ENCODE measurements around the gene PHF5A. TPM values are rescaled to one million over a fixed set of nuclear protein-coding genes. Genes with fewer than 3 reads are reported as not detected.
A peak's percentile ranks its signal among the peaks of the same experiment; 100 is the strongest.

The PHF5A gene
- total and polyA plus RNA-seq, 4 donors: 28.9 to 89.6 (median 40.0) TPM

GRCh38 chr22:41488596-41489385, 20.3 kb upstream of the PHF5A start:
- H3K36me3 ChIP-seq (ENCODE audit: control insufficient read depth in 4 of 4, insufficient read depth in 4 of 4, low read length in 4 of 4): no peaks in the 10 kb centered on the region
- no peak for TF ChIP-seq CTCF (IDR thresholded peaks at IDR 0.05; ENCODE audit: control extremely low read depth, extremely low read depth)
- H3K4me3 ChIP-seq: no peak overlapping the region
- H3K4me1 ChIP-seq (ENCODE audit: control insufficient read depth in 5 of 5, insufficient read depth in 5 of 5, low read length in 5 of 5): peaks cover 4 to 27% (median 11%) of the 10 kb centered on the region in 5 donors
- no peak for DNase-seq
- ATAC-seq (ENCODE audit: insufficient read depth, low FRiP score): no peak
- H3K27me3 ChIP-seq (ENCODE audit: control insufficient read depth in 3 of 3, insufficient read depth in 3 of 3, low read length in 2 of 3): no peaks in the 10 kb centered on the region
- H3K27ac ChIP-seq (ENCODE audit: low read depth in 1 of 2, low read length in 1 of 2): peak overlapping the region in 1 of 2 donors; percentile 75
- H3K9me3 ChIP-seq (ENCODE audit: control insufficient read depth in 4 of 4, insufficient read depth in 3 of 4, low read length in 3 of 4): no peaks in the 10 kb centered on the region
- H3K9ac ChIP-seq (ENCODE audit: insufficient read depth in 1 of 2, low read length in 2 of 2): no peak overlapping the region
- WGBS, 2 donors: 81 to 94% methylated on average over 3 of the region's 3 CpGs

- TF ChIP-seq CTCF (IDR thresholded peaks at IDR 0.05; ENCODE audit: control extremely low read depth, extremely low read depth): no peak
- H3K4me3 ChIP-seq: no peak overlapping the region
- 90% methylated on average over 4 of the region's 4 CpGs for WGBS, 2 donors
- no peak for ATAC-seq (ENCODE audit: insufficient read depth, low FRiP score)
- H3K9ac ChIP-seq (ENCODE audit: insufficient read depth in 1 of 2, low read length in 2 of 2): no peak overlapping the region
- H3K4me1 ChIP-seq (ENCODE audit: control insufficient read depth in 5 of 5, insufficient read depth in 5 of 5, low read length in 5 of 5): peaks cover 4 to 28% (median 11%) of the 10 kb centered on the region in 5 donors
- no peaks in the 10 kb centered on the region for H3K36me3 ChIP-seq (ENCODE audit: control insufficient read depth in 4 of 4, insufficient read depth in 4 of 4, low read length in 4 of 4)
- DNase-seq: no peak
- no peaks in the 10 kb centered on the region for H3K27me3 ChIP-seq (ENCODE audit: control insufficient read depth in 3 of 3, insufficient read depth in 3 of 3, low read length in 2 of 3)
- peak overlapping the region in 1 of 2 donors; percentile 75 for H3K27ac ChIP-seq (ENCODE audit: low read depth in 1 of 2, low read length in 1 of 2)
- H3K9me3 ChIP-seq (ENCODE audit: control insufficient read depth in 4 of 4, insufficient read depth in 3 of 4, low read length in 3 of 4): no peaks in the 10 kb centered on the region
These were observed 19.6 kb upstream of the PHF5A start for GRCh38 chr22:41488076-41488475.

DNA sequence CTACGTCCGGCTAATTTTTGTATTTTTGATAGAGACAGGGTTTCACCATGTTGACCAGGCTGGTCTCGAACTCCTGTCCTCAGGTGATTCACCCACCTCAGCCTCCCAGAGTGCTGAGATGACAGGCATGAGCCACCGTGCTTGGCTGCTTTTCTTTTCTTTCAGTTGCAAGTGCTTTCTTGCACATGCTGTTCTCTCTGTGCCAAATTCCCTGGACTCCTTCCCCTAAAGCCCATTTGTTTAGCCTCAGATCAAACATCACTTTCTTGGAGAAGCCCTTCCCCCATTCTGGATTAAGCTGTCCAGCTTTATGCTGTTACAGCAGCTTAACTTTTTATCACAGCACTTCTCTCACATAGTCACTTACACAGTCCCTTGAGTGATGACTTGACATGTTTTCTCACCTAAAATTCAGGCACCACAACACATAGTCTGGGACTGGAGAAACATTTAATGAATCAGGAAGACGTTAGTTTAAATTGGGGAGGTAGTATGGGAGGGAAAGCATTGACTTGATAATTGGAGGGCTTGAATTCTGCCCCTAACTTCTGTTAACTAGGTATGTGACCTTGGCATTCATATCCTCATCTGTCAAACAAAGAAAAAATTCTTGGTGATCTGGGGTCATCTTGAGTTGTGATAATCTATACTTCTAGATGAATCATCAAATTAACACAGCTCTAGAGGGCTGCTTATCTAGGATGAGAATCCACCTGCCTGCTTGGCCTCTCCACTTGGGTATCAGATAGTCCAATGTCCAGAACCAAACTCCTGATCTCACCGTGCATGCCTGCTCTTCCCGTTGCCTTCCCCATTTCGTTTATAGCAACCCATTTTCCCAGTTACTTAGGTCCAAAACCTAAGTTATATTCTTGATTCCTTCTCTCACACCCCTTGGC, 18.8 kb upstream of the PHF5A start:
- Histone ChIP-seq H3K9me3 (ENCODE audit: control insufficient read depth in 4 of 4, insufficient read depth in 3 of 4, low read length in 3 of 4) (no peaks in the 10 kb centered on the region), H3K27me3 (ENCODE audit: control insufficient read depth in 3 of 3, insufficient read depth in 3 of 3, low read length in 2 of 3) (no peaks in the 10 kb centered on the region), H3K9ac (ENCODE audit: insufficient read depth in 1 of 2, low read length in 2 of 2) (no peak overlapping the region), H3K36me3 (ENCODE audit: control insufficient read depth in 4 of 4, insufficient read depth in 4 of 4, low read length in 4 of 4) (no peaks in the 10 kb centered on the region), H3K4me1 (ENCODE audit: control insufficient read depth in 5 of 5, insufficient read depth in 5 of 5, low read length in 5 of 5) (peaks cover 4 to 35% (median 11%) of the 10 kb centered on the region in 5 donors), H3K27ac (ENCODE audit: low read depth in 1 of 2, low read length in 1 of 2) (peak overlapping the region in 1 of 2 donors; percentile 75), H3K4me3 (no peak overlapping the region)
- no peak for TF ChIP-seq CTCF (IDR thresholded peaks at IDR 0.05; ENCODE audit: control extremely low read depth, extremely low read depth)
- no peak for ATAC-seq (ENCODE audit: insufficient read depth, low FRiP score)
- WGBS, 2 donors: 79 to 84% methylated on average over 8 of the region's 8 CpGs
- DNase-seq: peak; percentile 43 to 88 (median 77)
